Anterior cingulate cortex (tissue), 58 donors: ENCODE results near the gene SCAPER.
A peak's percentile ranks its signal among the peaks of the same experiment; 100 is the strongest.
"Not testable (repeated sequence)": the region's sequence is repeated elsewhere in the genome, so short reads cannot be mapped to it uniquely, and the experiment has no call there.

Experiments
- DNase-seq, 58 donors: peaks; one replicate each; lab custom pipeline; 2025; lab: John Stamatoyannopoulos, UW

Gene SCAPER

DNA sequence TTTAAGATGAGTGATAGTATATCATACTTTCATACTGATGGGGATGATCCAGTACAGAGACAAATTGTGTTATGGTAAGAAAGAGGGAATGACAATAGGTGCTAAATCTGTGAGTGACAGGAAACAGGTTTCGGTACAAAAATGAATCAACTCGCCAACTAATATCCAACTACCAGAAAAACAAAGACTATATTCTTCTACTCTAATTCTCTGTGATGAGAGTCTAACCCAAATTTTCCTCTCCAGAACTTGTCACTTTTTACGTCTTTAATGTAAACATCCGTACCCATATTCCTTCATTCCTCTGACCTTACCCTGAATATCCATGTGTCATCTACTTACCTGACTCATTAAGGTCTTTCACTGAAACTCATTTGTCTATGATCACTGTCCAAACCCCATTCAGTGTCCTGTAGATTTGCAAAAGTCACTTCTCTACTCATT lies 39.6 kb downstream of the SCAPER start:
- no peak for DNase-seq

DNA sequence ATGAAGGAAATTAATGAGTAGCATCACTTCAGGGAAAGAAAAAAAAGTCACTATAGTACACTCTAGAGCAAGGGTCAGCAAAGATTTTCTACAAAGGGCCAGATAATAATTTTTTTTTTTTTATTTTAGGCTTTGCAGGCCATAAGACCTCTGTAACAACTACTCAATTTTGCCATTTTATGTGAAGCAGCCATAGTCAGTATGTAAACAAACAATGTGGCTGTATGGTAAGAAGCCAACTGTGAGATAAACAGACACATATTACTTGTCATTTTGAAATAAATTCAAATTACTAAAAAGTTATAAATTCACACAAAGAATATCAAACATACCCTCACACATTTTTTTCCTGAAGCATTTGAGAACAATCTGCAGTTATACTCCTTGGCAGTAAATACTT lies 40.6 kb downstream of the SCAPER start:
- DNase-seq, result no peak

- no peak for DNase-seq
Observed at GRCh38 chr15:76863693-76864092, 41.4 kb downstream of the SCAPER start.

DNA sequence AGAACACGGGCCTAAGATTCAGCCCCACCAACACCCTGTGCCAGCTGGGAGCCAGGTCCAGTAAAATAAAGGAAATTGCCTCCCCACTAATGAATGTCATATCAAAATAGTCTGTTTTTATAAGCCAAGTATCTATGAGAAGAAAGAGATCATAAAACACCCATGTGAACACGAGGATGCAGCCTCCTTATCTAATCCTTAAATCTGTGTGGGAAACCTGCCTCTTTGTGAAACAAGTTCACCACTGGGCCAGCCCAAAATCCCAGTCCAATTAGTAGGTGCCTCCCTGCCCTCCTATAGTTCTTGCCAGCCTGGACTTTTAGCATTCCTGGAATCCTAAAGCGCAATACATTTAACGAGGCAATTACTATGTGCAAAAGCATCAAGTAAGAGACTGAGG lies 42.0 kb downstream of the SCAPER start:
- DNase-seq, result no peak

- no peak for DNase-seq
Observed at GRCh38 chr15:76861815-76862397, 43.2 kb downstream of the SCAPER start.

GRCh38 chr15:76860201-76860600 lies 44.9 kb downstream of the SCAPER start:
- no peak for DNase-seq

DNA sequence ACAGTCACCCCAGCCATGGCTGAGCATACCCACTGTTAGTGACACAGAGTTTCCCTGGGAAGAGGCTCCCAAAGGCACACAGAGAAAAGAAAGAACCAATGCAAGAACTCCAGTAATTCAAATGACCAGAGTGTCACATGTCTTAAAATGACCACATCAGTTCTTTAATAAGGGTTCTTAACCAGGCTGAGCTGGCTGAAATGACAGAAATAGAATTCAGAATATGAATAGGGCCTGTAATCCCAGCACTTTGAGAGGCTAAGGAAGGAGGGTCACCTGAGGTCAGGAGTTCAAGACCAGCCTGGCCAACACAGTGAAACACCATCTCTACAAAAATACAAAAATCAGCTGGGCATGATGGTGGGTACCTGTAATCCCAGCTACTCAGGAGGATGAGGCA lies 54.8 kb downstream of the SCAPER start:
- DNase-seq, result not testable (repeated sequence)

DNA sequence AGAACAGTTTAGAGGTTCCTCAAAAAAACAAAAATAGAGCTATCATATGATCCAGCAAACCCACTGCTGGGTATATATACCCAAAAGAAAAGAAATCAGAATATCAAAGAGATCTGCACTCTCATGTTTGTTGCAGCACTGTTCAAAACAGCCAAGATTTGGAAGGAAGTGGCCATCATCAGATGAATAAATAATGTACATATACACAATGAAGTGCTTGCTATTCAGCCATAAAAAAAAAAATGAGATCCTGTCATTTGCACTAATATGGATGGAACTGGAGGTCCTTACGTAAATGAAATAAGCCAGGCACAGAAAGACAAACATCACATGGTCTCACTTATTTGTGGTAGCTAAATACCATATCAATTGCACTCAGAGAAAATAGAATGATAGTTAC lies 58.4 kb downstream of the SCAPER start:
- no peak for DNase-seq

DNA sequence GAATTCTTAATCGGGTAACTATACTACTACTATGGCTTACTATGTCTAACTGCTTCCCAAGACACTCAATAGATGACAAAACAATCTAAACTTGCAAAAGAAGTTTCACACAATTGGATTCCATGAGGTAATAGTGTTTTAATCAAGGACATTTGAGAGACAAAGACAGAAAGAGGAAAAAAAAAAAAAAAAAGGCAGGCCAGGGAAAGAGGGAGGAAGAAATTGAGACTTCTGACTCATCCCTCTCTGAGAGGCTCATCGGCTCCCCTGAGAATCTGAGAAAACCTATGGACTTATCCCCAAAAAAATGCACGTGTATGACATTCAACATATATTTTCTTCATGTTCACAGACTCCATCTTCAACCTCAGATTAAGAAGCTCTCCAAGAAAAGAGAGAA lies 61.0 kb downstream of the SCAPER start:
- no peak for DNase-seq

DNA sequence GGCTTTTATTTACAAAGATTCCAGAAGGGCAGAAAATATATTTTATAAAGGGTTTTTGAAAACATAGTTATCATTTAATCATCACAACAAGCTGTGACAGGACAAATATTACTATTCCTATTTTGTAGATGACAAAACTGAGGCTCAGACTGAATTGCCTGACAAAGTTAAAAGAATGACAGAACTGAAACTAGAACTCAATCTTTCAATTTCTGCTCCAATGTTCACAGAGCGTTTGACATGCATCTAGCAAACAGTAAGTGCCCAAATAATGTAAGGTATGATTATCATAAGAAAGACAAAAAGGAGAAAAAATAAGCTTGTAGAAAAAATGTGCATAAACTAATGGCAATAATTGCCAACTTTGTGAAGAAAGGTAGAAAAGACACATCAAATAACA lies 61.9 kb downstream of the SCAPER start:
- no peak for DNase-seq

GRCh38 chr15:76840830-76841460 lies 64.2 kb downstream of the SCAPER start:
- peak in 1 of 58 donors; percentile 2 for DNase-seq

DNA sequence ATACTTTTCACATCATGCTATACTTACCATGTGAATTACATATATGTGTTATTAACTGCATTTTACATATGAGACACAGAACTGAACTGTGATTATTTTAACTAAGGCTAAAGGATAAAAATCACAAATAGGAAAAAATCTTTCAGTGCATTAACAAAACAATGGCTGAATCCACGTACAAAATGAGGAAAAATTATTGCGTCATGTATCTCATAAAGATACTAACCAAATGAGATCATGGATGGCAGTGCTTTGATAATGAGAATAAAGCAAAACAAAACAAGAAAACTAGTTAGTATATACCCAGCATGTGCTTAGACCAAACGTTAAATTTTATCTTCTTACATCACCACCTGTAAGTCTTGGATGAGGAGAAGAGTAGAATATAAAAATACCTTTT lies 66.0 kb downstream of the SCAPER start:
- DNase-seq, result no peak

GRCh38 chr15:76837474-76837873 lies 67.7 kb downstream of the SCAPER start:
- DNase-seq, result no peak

- no peak for DNase-seq
Observed at GRCh38 chr15:76829939-76830338, 75.2 kb downstream of the SCAPER start.

GRCh38 chr15:76823890-76824289 lies 81.2 kb downstream of the SCAPER start:
- no peak for DNase-seq

DNA sequence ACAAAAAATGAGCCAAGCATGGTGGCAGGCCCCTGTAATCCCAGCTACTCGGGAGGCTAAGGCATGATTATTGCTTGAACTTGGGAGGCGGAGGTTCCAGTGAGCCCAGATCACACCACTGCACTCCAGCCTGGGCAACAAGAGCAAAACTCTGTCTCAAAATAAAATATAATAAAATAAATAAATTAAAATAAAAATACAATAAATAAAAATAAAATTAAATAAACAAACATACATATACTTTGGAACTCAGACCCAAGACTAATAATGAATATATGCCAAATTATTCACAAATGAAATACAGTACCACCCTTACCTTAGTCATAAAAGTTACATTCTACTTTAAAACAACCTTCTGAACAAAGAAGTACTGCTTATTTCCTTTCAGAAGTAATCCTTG lies 81.8 kb downstream of the SCAPER start:
- DNase-seq, result no peak

DNA sequence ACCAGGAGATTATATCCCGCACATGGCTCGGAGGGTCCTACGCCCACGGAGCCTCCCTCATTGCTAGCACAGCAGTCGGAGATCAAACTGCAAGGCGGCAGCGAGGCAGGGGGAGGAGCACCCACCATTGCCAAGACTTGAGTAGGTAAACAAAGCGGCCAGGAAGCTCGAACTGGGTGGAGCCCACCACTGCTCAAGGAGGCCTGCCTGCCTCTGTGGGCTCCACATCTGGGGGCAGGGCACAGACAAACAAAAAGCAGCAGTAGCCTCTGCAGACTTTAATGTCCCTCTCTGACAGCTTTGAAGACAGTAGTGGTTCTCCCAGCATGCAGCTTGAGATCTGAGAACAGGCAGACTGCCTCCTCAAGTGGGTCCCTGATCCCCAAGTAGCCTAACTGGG lies 86.2 kb downstream of the SCAPER start:
- DNase-seq, result not testable (repeated sequence)

DNA sequence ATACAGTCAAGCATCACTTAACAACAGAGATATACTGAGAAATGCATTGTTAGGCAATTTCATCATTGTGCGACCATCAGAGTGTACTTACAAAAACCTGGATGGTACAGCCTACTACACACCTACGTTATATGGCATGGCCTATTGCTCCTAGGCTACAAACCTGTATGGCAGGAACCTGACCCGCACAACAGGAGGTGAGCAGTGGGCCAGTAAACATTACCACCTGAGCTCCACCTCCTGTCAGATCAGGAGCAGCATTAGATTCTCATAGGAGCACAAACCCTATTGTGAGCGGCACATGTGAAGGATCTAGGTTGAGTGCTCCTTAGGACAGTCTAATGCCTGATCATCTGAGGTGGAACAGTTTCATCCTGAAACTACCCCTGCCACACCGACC lies 89.7 kb downstream of the SCAPER start:
- DNase-seq, result no peak

DNA sequence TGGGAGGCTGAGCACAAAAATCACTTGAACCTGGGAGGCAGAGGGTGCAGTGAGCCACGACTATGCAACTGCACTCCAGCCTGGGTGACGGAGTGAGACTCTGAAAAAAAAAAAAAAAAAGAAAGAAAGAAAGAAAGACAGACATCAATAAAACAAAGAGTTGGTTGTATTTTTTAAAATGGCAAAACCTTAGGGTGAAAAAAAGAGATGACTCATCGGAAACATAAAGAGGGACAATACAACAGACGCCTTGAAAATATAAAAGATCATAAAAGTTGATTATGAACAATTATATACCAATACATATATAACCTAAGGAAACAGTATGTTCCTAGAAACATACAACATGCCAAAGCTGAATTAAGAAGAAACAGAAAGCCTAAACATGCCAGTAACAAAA lies 92.8 kb downstream of the SCAPER start:
- DNase-seq, result no peak

GRCh38 chr15:76809412-76810103 lies 95.6 kb downstream of the SCAPER start:
- DNase-seq, result no peak

DNA sequence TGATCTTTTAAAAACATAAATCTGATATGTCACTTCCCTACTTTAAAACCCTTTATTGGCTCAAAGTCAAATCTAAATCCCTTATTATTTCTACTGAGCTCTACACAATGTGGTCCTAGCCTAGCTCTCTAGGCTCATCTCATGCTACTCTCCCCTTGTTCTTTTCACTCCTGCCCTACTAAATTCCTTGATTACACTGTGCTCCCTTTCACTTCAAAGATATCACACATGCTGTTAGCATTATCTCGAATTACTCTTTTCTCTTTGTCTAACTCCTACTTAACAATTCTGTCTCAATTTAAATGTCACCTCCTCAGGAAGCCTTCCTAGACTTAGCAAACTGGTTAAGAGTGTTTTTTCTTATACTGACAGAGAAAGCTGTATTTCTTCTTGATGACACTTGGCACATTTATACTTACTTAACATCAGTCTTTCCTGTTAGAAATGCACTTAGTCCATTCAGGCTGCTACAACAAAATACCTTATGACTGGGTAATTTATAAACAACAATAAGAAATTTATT lies 102.0 kb downstream of the SCAPER start:
- no peak for DNase-seq

GRCh38 chr15:76802411-76802810 lies 102.7 kb downstream of the SCAPER start:
- DNase-seq, result no peak
